Measurements from ENCODE around the gene MS4A4A.

- TF ChIP-seq EZH2 (IDR thresholded peaks at IDR 0.05; ENCODE audit: borderline replicate concordance) (no peak), CTCF (IDR thresholded peaks at IDR 0.05; ENCODE audit: poor library complexity) (no peak), EZH2phosphoT487 (IDR thresholded peaks at IDR 0.05; ENCODE audit: low read depth, severe bottlenecking, unreplicated experiment) (no peak)
Measured at GRCh38 chr11:60315871-60316270, 35.4 kb downstream of the MS4A4A start.

All from hepatocyte (in vitro differentiated cells).